ENCODE results near the gene CCDC185.
A peak's percentile ranks its signal among the peaks of the same experiment; 100 is the strongest.

CCDC185 gene

GRCh38 chr1:223363856-223364684, 29.1 kb upstream of the CCDC185 start, which contains the start of gene SUSD4:
SUSD4 (minus strand) TSS chr1:223364176; CDS start chr1:223363425, 751 bp downstream.
- DNase-seq (ENCODE audit: low spot score) = peak; percentile 62
- TF ChIP-seq CTCF (IDR thresholded peaks at IDR 0.05; ENCODE audit: extremely low read depth, missing control alignments) = no peak

- no peak for TF ChIP-seq CTCF (IDR thresholded peaks at IDR 0.05; ENCODE audit: extremely low read depth, missing control alignments)
- no peak for DNase-seq (ENCODE audit: low spot score)
Observed at GRCh38 chr1:223364685-223365382, 28.4 kb upstream of the CCDC185 start.

- no peak for DNase-seq (ENCODE audit: low spot score)
- no peak for TF ChIP-seq CTCF (IDR thresholded peaks at IDR 0.05; ENCODE audit: extremely low read depth, missing control alignments)
Observed at GRCh38 chr1:223374064-223374610, 19.1 kb upstream of the CCDC185 start.

- TF ChIP-seq CTCF (IDR thresholded peaks at IDR 0.05; ENCODE audit: extremely low read depth, missing control alignments) = no peak
- no peak for DNase-seq (ENCODE audit: low spot score)
Observed at GRCh38 chr1:223378754-223379153, 14.5 kb upstream of the CCDC185 start.

- no peak for DNase-seq (ENCODE audit: low spot score)
- TF ChIP-seq CTCF (IDR thresholded peaks at IDR 0.05; ENCODE audit: extremely low read depth, missing control alignments) = no peak
Observed at GRCh38 chr1:223386013-223386412, 7.2 kb upstream of the CCDC185 start.

GRCh38 chr1:223390618-223391017, 2.6 kb upstream of the CCDC185 start:
- no peak for DNase-seq (ENCODE audit: low spot score)
- TF ChIP-seq CTCF (IDR thresholded peaks at IDR 0.05; ENCODE audit: extremely low read depth, missing control alignments) = no peak

- no peak for DNase-seq (ENCODE audit: low spot score)
- TF ChIP-seq CTCF (IDR thresholded peaks at IDR 0.05; ENCODE audit: extremely low read depth, missing control alignments) = no peak
Observed at GRCh38 chr1:223394242-223394641, 1.0 kb downstream of the CCDC185 start.
